GM23338 (cell line): ENCODE measurements around the gene EXOC3L4. TPM values are rescaled to one million over a fixed set of nuclear protein-coding genes. Genes with fewer than 3 reads are reported as not detected.

ENCODE experiments used
- ATAC-seq: fragments of 200-7000 bp; cut with Tn5 transposase; 3 replicates; pipeline ENCODE4 v1.9.1; 2020
- DNase-seq: peaks from one replicate; pipeline ENCODE4 v3.0.0-alpha.2; 2015; ENCODE audit warnings: low spot score
- H2AFZ ChIP-seq: fragments of 200-600 bp; sonication (generic); 2 replicates; pipeline ENCODE4 v1.8.0; 2016; ENCODE audit warnings: antibody characterized with exemption, mild to moderate bottlenecking, moderate library complexity
- H3F3A ChIP-seq: fragments of 200-600 bp; sonication (generic); replicated peaks from 2 replicates; pipeline ENCODE4 v1.8.0; 2017; ENCODE audit warnings: antibody characterized with exemption, mixed run types, low read depth
- H3K27ac ChIP-seq: fragments of 200-600 bp; sonication (generic); 2 replicates; pipeline ENCODE4 v1.6.1; 2016; ENCODE audit warnings: low read depth
- H3K27me3 ChIP-seq: fragments of 200-600 bp; sonication (generic); 2 replicates; pipeline ENCODE4 v1.8.0; 2016; ENCODE audit warnings: mild to moderate bottlenecking, mixed run types, moderate library complexity; ENCODE audit not compliant: insufficient read depth
- H3K36me3 ChIP-seq: fragments of 200-600 bp; sonication (generic); 2 replicates; pipeline ENCODE4 v1.8.0; 2016; ENCODE audit warnings: mild to moderate bottlenecking; ENCODE audit not compliant: insufficient read depth
- H3K4me1 ChIP-seq: fragments of 200-600 bp; sonication (generic); 2 replicates; pipeline ENCODE4 v1.8.0; 2016; ENCODE audit warnings: mild to moderate bottlenecking, moderate library complexity; ENCODE audit not compliant: insufficient read depth
- H3K4me2 ChIP-seq: fragments of 200-600 bp; sonication (generic); 2 replicates; pipeline ENCODE4 v1.7.1; 2017; ENCODE audit warnings: mixed run types
- H3K4me3 ChIP-seq: fragments of 200-600 bp; sonication (generic); 2 replicates; pipeline ENCODE4 v1.6.1; 2016; ENCODE audit warnings: mixed run types
- H3K79me2 ChIP-seq: fragments of 200-600 bp; sonication (generic); replicated peaks from 2 replicates; pipeline ENCODE4 v1.8.0; 2017; ENCODE audit warnings: mild to moderate bottlenecking; ENCODE audit not compliant: insufficient read depth
- H3K9me2 ChIP-seq: fragments of 200-600 bp; sonication (generic); 2 replicates; pipeline ENCODE4 v1.8.0; 2017; ENCODE audit not compliant: insufficient read depth
- H4K20me1 ChIP-seq: fragments of 200-600 bp; sonication (generic); replicated peaks from 2 replicates; pipeline ENCODE4 v1.8.0; 2017; ENCODE audit warnings: mild to moderate bottlenecking; ENCODE audit not compliant: insufficient read depth
- H3K27ac Mint-ChIP-seq: 2 replicates; pipeline ENCODE4 v1.8.0; 2020; ENCODE audit warnings: inconsistent platforms, mild to moderate bottlenecking, moderate library complexity, mixed read lengths
- H3K27me3 Mint-ChIP-seq: 3 replicates; pipeline ENCODE4 v1.8.0; 2022; ENCODE audit warnings: low read depth, mild to moderate bottlenecking, moderate library complexity, mixed read lengths, inconsistent platforms; ENCODE audit not compliant: insufficient read depth, poor library complexity
- H3K36me3 Mint-ChIP-seq: 3 replicates; pipeline ENCODE4 v1.8.0; 2021; ENCODE audit warnings: low read depth, mild to moderate bottlenecking, inconsistent platforms, moderate library complexity, mixed read lengths
- H3K4me1 Mint-ChIP-seq: 3 replicates; pipeline ENCODE4 v1.8.0; 2020; ENCODE audit warnings: mild to moderate bottlenecking, inconsistent platforms, mixed read lengths
- H3K4me3 Mint-ChIP-seq: 3 replicates; pipeline ENCODE4 v1.8.0; 2021; ENCODE audit warnings: moderate library complexity, mild to moderate bottlenecking, inconsistent platforms, mixed read lengths
- H3K9me3 Mint-ChIP-seq: 3 replicates; pipeline ENCODE4 v1.8.0; 2020; ENCODE audit warnings: moderate library complexity, mild to moderate bottlenecking, inconsistent platforms, mixed read lengths
- CREB1 ChIP-seq: fragments of 250-450 bp; sonication (Bioruptor Pico); IDR thresholded peaks from 2 replicates; pipeline ENCODE4 v1.5.0; 2020; ENCODE audit warnings: low read depth, mild to moderate bottlenecking, moderate library complexity
- EZH2 ChIP-seq: fragments of 200-600 bp; sonication (generic); IDR thresholded peaks from one replicate; pipeline ENCODE4 v1.8.0; 2017; ENCODE audit warnings: antibody characterized with exemption, mild to moderate bottlenecking, low read depth; ENCODE audit not compliant: unreplicated experiment
- EZH2phosphoT487 ChIP-seq: fragments of 200-600 bp; sonication (generic); IDR thresholded peaks from one replicate; pipeline ENCODE4 v1.8.1; 2018; ENCODE audit warnings: antibody characterized with exemption; ENCODE audit not compliant: unreplicated experiment
- JUNB ChIP-seq: IDR thresholded peaks from one replicate; pipeline ENCODE4 v1.6.1; 2016; ENCODE audit warnings: antibody characterized with exemption; ENCODE audit not compliant: unreplicated experiment
- NANOG ChIP-seq: IDR thresholded peaks from 2 replicates; pipeline ENCODE4 v1.6.1; 2016; ENCODE audit warnings: antibody characterized with exemption, borderline replicate concordance
- POLR2AphosphoS5 ChIP-seq: IDR thresholded peaks from 2 replicates; pipeline ENCODE4 v1.6.1; 2016; ENCODE audit warnings: antibody characterized with exemption, low read depth
- STAT1 ChIP-seq: IDR thresholded peaks from one replicate; pipeline ENCODE4 v1.6.1; 2016; ENCODE audit warnings: antibody characterized with exemption; ENCODE audit not compliant: unreplicated experiment
- ZNF114 ChIP-seq: fragments of 250-450 bp; sonication (Bioruptor Pico); IDR thresholded peaks from 2 replicates; pipeline ENCODE4 v1.5.0; 2020; ENCODE audit warnings: mild to moderate bottlenecking, moderate library complexity
- ZNF331 ChIP-seq: fragments of 250-450 bp; sonication (Bioruptor Pico); IDR thresholded peaks from 2 replicates; pipeline ENCODE4 v1.5.0; 2020; ENCODE audit warnings: low read depth, mild to moderate bottlenecking, moderate library complexity
- ZNF462 ChIP-seq: fragments of 250-450 bp; sonication (Bioruptor Pico); IDR thresholded peaks from 2 replicates; pipeline ENCODE4 v1.5.0; 2020; ENCODE audit warnings: mild to moderate bottlenecking, moderate library complexity
- polyA plus RNA-seq: library from polyadenylated mRNA; unstranded; fragments of >200 nt; fragmentation: Nextera tagmentation; extraction: Ambion mirVana; gene quantifications from 2 replicates; pipeline ENCODE4 v1.2.1, GENCODE V29; 2016
- total RNA-seq: library from RNA; depleted of rRNA; stranded (reverse); fragments of >200 nt; shearing (Covaris generic); gene quantifications from 2 replicates; pipeline ENCODE4 v1.2.3, GENCODE V29; 2014
- TF ChIP-seq, protein P1 (sequence below), 2 experiments: fragments of 200-600 bp in 1 of 2; sonication (generic) in 1 of 2; conservative IDR thresholded peaks; 2 replicates each; pipeline versions ENCODE4 v1.5.1 to v1.6.1; 2016 to 2017; ENCODE audit warnings: antibody characterized with exemption in 2 of 2, low read depth in 2 of 2, mild to moderate bottlenecking in 2 of 2, moderate library complexity in 1 of 2
- TF ChIP-seq, protein P2 (sequence below): IDR thresholded peaks from 2 replicates; pipeline ENCODE4 v1.6.1; 2016; ENCODE audit warnings: antibody characterized with exemption

The EXOC3L4 gene
- total and polyA plus RNA-seq, 2 experiments from 2014 or later: not detected

DNA sequence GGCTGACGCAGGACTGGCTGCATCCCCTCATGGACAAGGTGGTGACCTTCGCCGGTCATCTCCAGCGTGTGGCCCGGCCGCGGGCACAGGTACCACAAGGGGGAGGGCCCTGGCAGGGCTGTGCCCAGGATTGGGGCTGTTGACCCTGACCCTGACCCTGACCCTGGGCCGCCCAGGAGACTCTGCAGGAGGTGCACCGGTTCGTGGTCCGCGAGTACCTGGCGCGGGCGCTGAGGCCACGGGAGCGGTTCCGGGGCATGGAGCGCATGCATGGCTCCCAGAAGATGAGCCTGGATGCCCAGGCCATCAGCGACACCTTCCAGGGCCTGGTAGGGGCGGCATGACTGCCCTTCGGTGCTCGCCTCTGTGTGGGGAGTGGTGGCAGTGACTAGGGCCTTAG lies 12.9 kb downstream of the EXOC3L4 start (continued):
- TF ChIP-seq ZNF462 (CRISPR knock-in tag) (no peak), NANOG (no peak)

GRCh38 chr14:103107941-103108748 lies 13.6 kb downstream of the EXOC3L4 start:
- H3K36me3 Mint-ChIP-seq: no peaks in the 10 kb centered on the region; the same call in 2 of the 3 replicates
- no peak overlapping the region for H2AFZ ChIP-seq
- no peaks in the 10 kb centered on the region for H3K9me2 ChIP-seq
- no peak overlapping the region for H3K27ac ChIP-seq
- peaks cover 39% of the 10 kb centered on the region for H3K4me1 Mint-ChIP-seq
- no peaks in the 10 kb centered on the region for H3K36me3 ChIP-seq
- DNase-seq (no peak), ATAC-seq (no peak; the same call in 2 of the 3 replicates)
- 0 out of 2 replicates have a peak, but pooled peaks cover under 1% of the 10 kb centered on the region for H4K20me1 ChIP-seq
- H3K79me2 ChIP-seq: no peaks in the 10 kb centered on the region
- H3K4me2 ChIP-seq: peak overlapping the region; percentile 57; the same call in 1 of the 2 replicates
- H3F3A ChIP-seq: no peaks in the 10 kb centered on the region
- no peak overlapping the region for H3K4me3 Mint-ChIP-seq
- peaks cover 63% of the 10 kb centered on the region for H3K27me3 Mint-ChIP-seq
- H3K9me3 Mint-ChIP-seq: no peaks in the 10 kb centered on the region; the same call in 2 of the 3 replicates
- no peak overlapping the region for H3K27ac Mint-ChIP-seq
- peaks cover 49% of the 10 kb centered on the region for H3K27me3 ChIP-seq
- peaks cover 21% of the 10 kb centered on the region for H3K4me1 ChIP-seq
- no peak overlapping the region for H3K4me3 ChIP-seq
- TF ChIP-seq CREB1 (CRISPR knock-in tag) (no peak), ZNF331 (CRISPR knock-in tag) (no peak), EZH2phosphoT487 (no peak), JUNB (no peak), EZH2 (no peak), STAT1 (no peak), NANOG (no peak), ZNF114 (CRISPR knock-in tag) (no peak), POLR2AphosphoS5 (no peak)
- TF ChIP-seq, protein P1, sequence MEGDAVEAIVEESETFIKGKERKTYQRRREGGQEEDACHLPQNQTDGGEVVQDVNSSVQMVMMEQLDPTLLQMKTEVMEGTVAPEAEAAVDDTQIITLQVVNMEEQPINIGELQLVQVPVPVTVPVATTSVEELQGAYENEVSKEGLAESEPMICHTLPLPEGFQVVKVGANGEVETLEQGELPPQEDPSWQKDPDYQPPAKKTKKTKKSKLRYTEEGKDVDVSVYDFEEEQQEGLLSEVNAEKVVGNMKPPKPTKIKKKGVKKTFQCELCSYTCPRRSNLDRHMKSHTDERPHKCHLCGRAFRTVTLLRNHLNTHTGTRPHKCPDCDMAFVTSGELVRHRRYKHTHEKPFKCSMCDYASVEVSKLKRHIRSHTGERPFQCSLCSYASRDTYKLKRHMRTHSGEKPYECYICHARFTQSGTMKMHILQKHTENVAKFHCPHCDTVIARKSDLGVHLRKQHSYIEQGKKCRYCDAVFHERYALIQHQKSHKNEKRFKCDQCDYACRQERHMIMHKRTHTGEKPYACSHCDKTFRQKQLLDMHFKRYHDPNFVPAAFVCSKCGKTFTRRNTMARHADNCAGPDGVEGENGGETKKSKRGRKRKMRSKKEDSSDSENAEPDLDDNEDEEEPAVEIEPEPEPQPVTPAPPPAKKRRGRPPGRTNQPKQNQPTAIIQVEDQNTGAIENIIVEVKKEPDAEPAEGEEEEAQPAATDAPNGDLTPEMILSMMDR (conservative IDR thresholded peaks at IDR 0.05; ENCODE audit: low read depth in 2 of 2): no peak
- TF ChIP-seq, protein P2, sequence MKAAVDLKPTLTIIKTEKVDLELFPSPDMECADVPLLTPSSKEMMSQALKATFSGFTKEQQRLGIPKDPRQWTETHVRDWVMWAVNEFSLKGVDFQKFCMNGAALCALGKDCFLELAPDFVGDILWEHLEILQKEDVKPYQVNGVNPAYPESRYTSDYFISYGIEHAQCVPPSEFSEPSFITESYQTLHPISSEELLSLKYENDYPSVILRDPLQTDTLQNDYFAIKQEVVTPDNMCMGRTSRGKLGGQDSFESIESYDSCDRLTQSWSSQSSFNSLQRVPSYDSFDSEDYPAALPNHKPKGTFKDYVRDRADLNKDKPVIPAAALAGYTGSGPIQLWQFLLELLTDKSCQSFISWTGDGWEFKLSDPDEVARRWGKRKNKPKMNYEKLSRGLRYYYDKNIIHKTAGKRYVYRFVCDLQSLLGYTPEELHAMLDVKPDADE: no peak
